HG03045 (cell line): Measurements from ENCODE around the gene ZBTB11.
"Not testable (repeated sequence)": the region's sequence is repeated elsewhere in the genome, so short reads cannot be mapped to it uniquely, and the experiment has no call there.

Source experiments
- ATAC-seq: cut with Tn5 transposase; IDR thresholded peaks from one replicate; pipeline ENCODE4 v1.9.1; 2021; ENCODE audit warnings: mild to moderate bottlenecking, moderate library complexity; ENCODE audit not compliant: unreplicated experiment

The ZBTB11 gene

GRCh38 chr3:101691685-101692671 is 15.0 kb upstream of the ZBTB11 start:
- not testable (repeated sequence) for ATAC-seq

GRCh38 chr3:101690972-101691371 is 14.0 kb upstream of the ZBTB11 start:
- ATAC-seq: no peak

GRCh38 chr3:101689286-101689685 is 12.4 kb upstream of the ZBTB11 start:
- no peak for ATAC-seq

- no peak for ATAC-seq
Observed at GRCh38 chr3:101687142-101687931, 10.4 kb upstream of the ZBTB11 start.

- ATAC-seq: peak; percentile 5
Observed at GRCh38 chr3:101685870-101686307, 9.0 kb upstream of the ZBTB11 start.

GRCh38 chr3:101685050-101685400 is 8.1 kb upstream of the ZBTB11 start:
- no peak for ATAC-seq

- ATAC-seq: no peak
Observed at GRCh38 chr3:101680466-101680865, 3.5 kb upstream of the ZBTB11 start.

GRCh38 chr3:101678837-101679236 is 1.9 kb upstream of the ZBTB11 start:
- ATAC-seq: not testable (repeated sequence)

- ATAC-seq: no peak
Observed at GRCh38 chr3:101677436-101678286, 729 bp upstream of the ZBTB11 start.

- ATAC-seq: peak; percentile 88
Observed at GRCh38 chr3:101676216-101676764, 642 bp downstream of the ZBTB11 start.

GRCh38 chr3:101675709-101676215 is 1.2 kb downstream of the ZBTB11 start:
- no peak for ATAC-seq

- no peak for ATAC-seq
Observed at GRCh38 chr3:101674518-101674917, 2.4 kb downstream of the ZBTB11 start.

GRCh38 chr3:101673953-101674352 is 3.0 kb downstream of the ZBTB11 start:
- ATAC-seq: no peak

- ATAC-seq: no peak
Observed at GRCh38 chr3:101671014-101671413, 5.9 kb downstream of the ZBTB11 start.

- ATAC-seq: no peak
Observed at GRCh38 chr3:101667844-101668243, 9.1 kb downstream of the ZBTB11 start.

GRCh38 chr3:101667331-101667730 is 9.6 kb downstream of the ZBTB11 start:
- ATAC-seq: no peak

- ATAC-seq: no peak
Observed at GRCh38 chr3:101665851-101666250, 11.1 kb downstream of the ZBTB11 start.

- ATAC-seq: no peak
Observed at GRCh38 chr3:101665357-101665756, 11.6 kb downstream of the ZBTB11 start.

GRCh38 chr3:101660714-101661113 is 16.2 kb downstream of the ZBTB11 start:
- no peak for ATAC-seq

- ATAC-seq: no peak
Observed at GRCh38 chr3:101656651-101657050, 20.3 kb downstream of the ZBTB11 start.
